ENCODE results near the gene IGLL5.
"Not testable (repeated sequence)": the region's sequence is repeated elsewhere in the genome, so short reads cannot be mapped to it uniquely, and the experiment has no call there.

The IGLL5 gene

GRCh38 chr22:22897091-22897490, 9.5 kb downstream of the IGLL5 start:
- no peak overlapping the region for H2AK5ac ChIP-seq (ENCODE audit: low read length)
- H4K5ac ChIP-seq (ENCODE audit: low read length): no peak overlapping the region
- H3K23ac ChIP-seq (ENCODE audit: low read length): no peak overlapping the region
- H3K36me3 ChIP-seq (ENCODE audit: control insufficient read depth, insufficient read depth, low read length): no peaks in the 10 kb centered on the region
- H3K27me3 ChIP-seq (ENCODE audit: insufficient read depth, low read length, poor library complexity): no peaks in the 10 kb centered on the region
- H2BK5ac ChIP-seq (ENCODE audit: low read length): no peak overlapping the region
- H3K27ac ChIP-seq (ENCODE audit: low read depth, low read length): no peak overlapping the region
- no peaks in the 10 kb centered on the region for H3K4me1 ChIP-seq (ENCODE audit: control insufficient read depth, low read depth, low read length)
- H3K79me1 ChIP-seq (ENCODE audit: low read length): no peaks in the 10 kb centered on the region
- no peak overlapping the region for H3K18ac ChIP-seq (ENCODE audit: low read length)
- no peak overlapping the region for H2BK15ac ChIP-seq (replicated peaks; ENCODE audit: low read depth)
- H3K56ac ChIP-seq (ENCODE audit: low read length): no peak overlapping the region
- H3K4me3 ChIP-seq (ENCODE audit: low read length): no peak overlapping the region
- H4K8ac ChIP-seq (ENCODE audit: low read depth, low read length): no peak overlapping the region
- no peak overlapping the region for H3K4ac ChIP-seq (ENCODE audit: low read depth, low read length)
- DNase-seq: no peak
- no peak overlapping the region for H2BK120ac ChIP-seq (ENCODE audit: low read depth, low read length)
- WGBS (ENCODE audit: extremely low coverage, insufficient coverage, low lambda C conversion rate): no CpG with 5 or more reads among the region's 3 CpGs
- H3K79me2 ChIP-seq (ENCODE audit: control insufficient read depth, insufficient read depth, low read length): no peaks in the 10 kb centered on the region
- H3K4me2 ChIP-seq (ENCODE audit: low read length): no peak overlapping the region
- no peak overlapping the region for H3K9ac ChIP-seq (ENCODE audit: low read length)

DNA sequence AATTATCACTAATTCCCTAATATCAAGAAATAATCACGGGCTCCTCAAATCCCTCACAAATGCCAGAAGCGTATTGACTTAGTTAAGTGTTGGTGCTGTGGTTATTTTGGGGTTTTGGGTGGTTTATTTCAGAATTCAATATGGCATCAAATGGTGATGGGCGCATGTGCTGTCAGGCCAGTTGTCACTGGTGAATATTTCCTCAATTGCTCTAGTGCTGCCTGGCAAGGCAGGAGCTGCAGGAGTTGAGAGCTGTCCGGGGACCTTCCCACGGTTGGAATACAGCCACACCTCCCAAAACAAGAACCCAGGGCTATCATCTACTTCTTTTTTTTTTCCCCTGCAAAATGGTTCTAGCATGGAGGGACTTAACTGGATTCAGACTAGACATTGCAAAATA, 10.3 kb downstream of the IGLL5 start:
- H3K4me2 ChIP-seq (ENCODE audit: low read length): no peak overlapping the region
- no peaks in the 10 kb centered on the region for H3K4me1 ChIP-seq (ENCODE audit: control insufficient read depth, low read depth, low read length)
- no peak overlapping the region for H3K27ac ChIP-seq (ENCODE audit: low read depth, low read length)
- H3K18ac ChIP-seq (ENCODE audit: low read length): no peak overlapping the region
- DNase-seq: no peak
- H3K27me3 ChIP-seq (ENCODE audit: insufficient read depth, low read length, poor library complexity): no peaks in the 10 kb centered on the region
- no peaks in the 10 kb centered on the region for H3K36me3 ChIP-seq (ENCODE audit: control insufficient read depth, insufficient read depth, low read length)
- no peak overlapping the region for H2BK15ac ChIP-seq (replicated peaks; ENCODE audit: low read depth)
- no peak overlapping the region for H3K4me3 ChIP-seq (ENCODE audit: low read length)
- H3K79me2 ChIP-seq (ENCODE audit: control insufficient read depth, insufficient read depth, low read length): no peaks in the 10 kb centered on the region
- no peak overlapping the region for H2BK5ac ChIP-seq (ENCODE audit: low read length)
- no peak overlapping the region for H3K23ac ChIP-seq (ENCODE audit: low read length)
- no peak overlapping the region for H3K9ac ChIP-seq (ENCODE audit: low read length)
- no peaks in the 10 kb centered on the region for H3K79me1 ChIP-seq (ENCODE audit: low read length)
- H4K8ac ChIP-seq (ENCODE audit: low read depth, low read length): no peak overlapping the region
- no peak overlapping the region for H2AK5ac ChIP-seq (ENCODE audit: low read length)
- no peak overlapping the region for H3K56ac ChIP-seq (ENCODE audit: low read length)
- no peak overlapping the region for H2BK120ac ChIP-seq (ENCODE audit: low read depth, low read length)
- no peak overlapping the region for H3K4ac ChIP-seq (ENCODE audit: low read depth, low read length)
- no CpG with 5 or more reads among the region's 5 CpGs for WGBS (ENCODE audit: extremely low coverage, insufficient coverage, low lambda C conversion rate)
- no peak overlapping the region for H4K5ac ChIP-seq (ENCODE audit: low read length)

DNA sequence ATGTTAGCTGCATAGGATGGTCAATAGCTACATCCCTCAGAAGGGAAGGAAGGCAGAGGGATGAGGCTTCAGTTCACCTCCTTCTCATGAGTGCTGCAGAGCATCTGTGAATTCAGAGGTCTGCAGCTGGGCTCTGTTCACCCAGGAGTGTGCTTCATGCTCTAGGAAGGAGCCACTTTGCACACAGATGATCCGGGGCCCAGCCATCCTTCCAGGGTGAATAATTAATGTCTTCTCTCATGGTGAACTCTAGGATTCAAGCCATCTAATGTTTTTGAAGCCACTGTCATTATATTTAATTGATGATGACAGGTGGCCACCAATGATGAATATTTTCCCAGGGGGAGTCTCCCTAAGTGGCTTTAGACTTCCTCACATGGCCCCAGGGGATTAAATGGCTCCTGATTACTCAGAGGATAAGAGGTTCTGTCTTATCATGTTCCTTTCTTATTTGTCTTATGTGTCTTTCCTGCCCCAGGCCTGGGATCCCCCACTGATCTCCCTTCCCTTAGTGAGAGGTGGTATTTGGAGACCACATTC, 10.9 kb downstream of the IGLL5 start:
- not testable (repeated sequence) for H3K4me2 ChIP-seq (ENCODE audit: low read length); H3K4me3 ChIP-seq (ENCODE audit: low read length)

GRCh38 chr22:22899342-22900080, 11.9 kb downstream of the IGLL5 start:
- not testable (repeated sequence) for H3K56ac ChIP-seq (ENCODE audit: low read length); H3K23ac ChIP-seq (ENCODE audit: low read length); DNase-seq; H3K79me2 ChIP-seq (ENCODE audit: control insufficient read depth, insufficient read depth, low read length); H2BK120ac ChIP-seq (ENCODE audit: low read depth, low read length); H3K4me2 ChIP-seq (ENCODE audit: low read length); H3K9ac ChIP-seq (ENCODE audit: low read length); H3K27ac ChIP-seq (ENCODE audit: low read depth, low read length); H3K79me1 ChIP-seq (ENCODE audit: low read length); H3K4me1 ChIP-seq (ENCODE audit: control insufficient read depth, low read depth, low read length); H3K36me3 ChIP-seq (ENCODE audit: control insufficient read depth, insufficient read depth, low read length); H3K4ac ChIP-seq (ENCODE audit: low read depth, low read length); H4K8ac ChIP-seq (ENCODE audit: low read depth, low read length); H2BK5ac ChIP-seq (ENCODE audit: low read length); H2AK5ac ChIP-seq (ENCODE audit: low read length); H4K5ac ChIP-seq (ENCODE audit: low read length); H3K27me3 ChIP-seq (ENCODE audit: insufficient read depth, low read length, poor library complexity); H3K18ac ChIP-seq (ENCODE audit: low read length); H3K4me3 ChIP-seq (ENCODE audit: low read length); H2BK15ac ChIP-seq (replicated peaks; ENCODE audit: low read depth)
- no CpG with 5 or more reads among the region's 9 CpGs for WGBS (ENCODE audit: extremely low coverage, insufficient coverage, low lambda C conversion rate)

More for the DNA sequence above, 10.9 kb downstream of the IGLL5 start:
- H3K18ac ChIP-seq (ENCODE audit: low read length); H3K4me1 ChIP-seq (ENCODE audit: control insufficient read depth, low read depth, low read length); H4K8ac ChIP-seq (ENCODE audit: low read depth, low read length); H3K56ac ChIP-seq (ENCODE audit: low read length); H3K36me3 ChIP-seq (ENCODE audit: control insufficient read depth, insufficient read depth, low read length); H3K27ac ChIP-seq (ENCODE audit: low read depth, low read length); H2BK5ac ChIP-seq (ENCODE audit: low read length); H2BK120ac ChIP-seq (ENCODE audit: low read depth, low read length); H3K9ac ChIP-seq (ENCODE audit: low read length); H4K5ac ChIP-seq (ENCODE audit: low read length); H2BK15ac ChIP-seq (replicated peaks; ENCODE audit: low read depth); H3K27me3 ChIP-seq (ENCODE audit: insufficient read depth, low read length, poor library complexity); H3K4ac ChIP-seq (ENCODE audit: low read depth, low read length); DNase-seq; H2AK5ac ChIP-seq (ENCODE audit: low read length); H3K79me2 ChIP-seq (ENCODE audit: control insufficient read depth, insufficient read depth, low read length); H3K23ac ChIP-seq (ENCODE audit: low read length); H3K79me1 ChIP-seq (ENCODE audit: low read length): not testable (repeated sequence)
- WGBS (ENCODE audit: extremely low coverage, insufficient coverage, low lambda C conversion rate): no CpG with 5 or more reads among the region's 1 CpG

DNA sequence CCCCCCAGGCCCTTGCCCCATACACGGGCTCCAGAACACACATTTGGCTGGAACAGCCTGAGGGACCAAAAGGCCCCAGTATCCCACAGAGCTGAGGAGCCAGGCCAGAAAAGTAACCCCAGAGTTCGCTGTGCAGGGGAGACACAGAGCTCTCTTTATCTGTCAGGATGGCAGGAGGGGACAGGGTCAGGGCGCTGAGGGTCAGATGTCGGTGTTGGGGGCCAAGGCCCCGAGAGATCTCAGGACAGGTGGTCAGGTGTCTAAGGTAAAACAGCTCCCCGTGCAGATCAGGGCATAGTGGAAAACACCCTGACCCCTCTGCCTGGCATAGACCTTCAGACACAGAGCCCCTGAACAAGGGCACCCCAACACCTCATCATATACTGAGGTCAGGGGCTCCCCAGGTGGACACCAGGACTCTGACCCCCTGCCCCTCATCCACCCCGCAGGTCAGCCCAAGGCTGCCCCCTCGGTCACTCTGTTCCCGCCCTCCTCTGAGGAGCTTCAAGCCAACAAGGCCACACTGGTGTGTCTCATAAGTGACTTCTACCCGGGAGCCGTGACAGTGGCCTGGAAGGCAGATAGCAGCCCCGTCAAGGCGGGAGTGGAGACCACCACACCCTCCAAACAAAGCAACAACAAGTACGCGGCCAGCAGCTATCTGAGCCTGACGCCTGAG, 13.1 kb downstream of the IGLL5 start:
- not testable (repeated sequence) for H3K4ac ChIP-seq (ENCODE audit: low read depth, low read length); H3K36me3 ChIP-seq (ENCODE audit: control insufficient read depth, insufficient read depth, low read length); H2BK15ac ChIP-seq (replicated peaks; ENCODE audit: low read depth); H3K79me1 ChIP-seq (ENCODE audit: low read length); H3K79me2 ChIP-seq (ENCODE audit: control insufficient read depth, insufficient read depth, low read length); H3K23ac ChIP-seq (ENCODE audit: low read length); H3K4me3 ChIP-seq (ENCODE audit: low read length); H4K8ac ChIP-seq (ENCODE audit: low read depth, low read length); H3K4me2 ChIP-seq (ENCODE audit: low read length); H3K4me1 ChIP-seq (ENCODE audit: control insufficient read depth, low read depth, low read length); H3K27me3 ChIP-seq (ENCODE audit: insufficient read depth, low read length, poor library complexity); H2BK120ac ChIP-seq (ENCODE audit: low read depth, low read length); H2BK5ac ChIP-seq (ENCODE audit: low read length); H3K9ac ChIP-seq (ENCODE audit: low read length); H2AK5ac ChIP-seq (ENCODE audit: low read length); H3K27ac ChIP-seq (ENCODE audit: low read depth, low read length); H3K18ac ChIP-seq (ENCODE audit: low read length); H4K5ac ChIP-seq (ENCODE audit: low read length); DNase-seq; H3K56ac ChIP-seq (ENCODE audit: low read length)
- WGBS (ENCODE audit: extremely low coverage, insufficient coverage, low lambda C conversion rate): no CpG with 5 or more reads among the region's 16 CpGs
